Caki2 (cell line): Measurements from ENCODE around the gene ERAL1. TPM values are rescaled to one million over a fixed set of nuclear protein-coding genes. Genes with fewer than 3 reads are reported as not detected.

ENCODE experiments used
- DNase-seq: peaks from one replicate; pipeline ENCODE4 v3.0.0-alpha.2; 2015; ENCODE audit warnings: low read depth
- in situ Hi-C: cut with HindIII; loops from 2 replicates; pipeline ENCODE4 v1.10.0; 2016; ENCODE audit warnings: low sequenced_read_pairs, low pct_unique_long_range_greater_than_20kb, mixed read lengths
- total RNA-seq: library from RNA; depleted of rRNA; stranded (reverse); fragments of >200 nt; shearing (Covaris generic); gene quantifications from 2 replicates; pipeline ENCODE4 v1.2.3, GENCODE V29; 2014; ENCODE audit warnings: low replicate concordance; rRNA removed

The ERAL1 gene
- total RNA-seq, 1 experiment from 2014 or later: 53.5 TPM

DNA sequence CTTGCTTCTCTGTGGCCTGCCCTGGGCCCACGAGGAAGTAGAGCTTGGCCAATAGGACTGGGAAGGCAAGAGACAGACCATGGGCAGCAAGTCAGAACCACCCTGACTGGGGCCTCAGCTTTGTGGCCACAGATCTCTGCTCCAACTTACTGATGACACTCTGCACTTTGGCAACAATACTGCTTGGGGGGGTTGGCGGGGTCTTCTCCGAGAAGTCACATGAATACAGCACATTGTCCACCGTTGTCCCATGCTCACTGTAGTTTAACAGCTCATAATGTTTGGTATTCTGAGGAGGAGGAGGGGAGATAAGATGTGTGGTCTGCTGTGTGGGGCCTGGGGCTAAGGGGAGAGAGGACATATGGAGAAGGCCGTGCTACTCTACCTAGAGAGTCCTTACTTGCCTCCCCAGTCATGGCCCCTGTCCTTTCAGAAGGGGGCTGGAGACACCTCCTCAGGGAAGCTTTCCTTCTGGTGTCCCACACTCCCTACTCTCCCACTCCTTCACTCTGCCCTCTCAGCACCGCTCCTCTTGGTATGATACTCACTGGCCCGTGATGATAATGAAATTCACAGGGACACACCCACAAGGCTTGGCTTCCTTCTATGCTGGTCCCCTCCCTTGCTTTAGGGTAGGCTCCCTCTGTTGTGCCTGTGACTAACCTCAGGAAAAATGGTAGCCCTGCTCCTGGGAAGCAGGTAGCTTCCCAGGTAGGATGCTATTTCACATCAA is 52.1 kb downstream of the ERAL1 start:
- DNase-seq: peak; percentile 16
- in situ Hi-C loops: no loop called here

DNA sequence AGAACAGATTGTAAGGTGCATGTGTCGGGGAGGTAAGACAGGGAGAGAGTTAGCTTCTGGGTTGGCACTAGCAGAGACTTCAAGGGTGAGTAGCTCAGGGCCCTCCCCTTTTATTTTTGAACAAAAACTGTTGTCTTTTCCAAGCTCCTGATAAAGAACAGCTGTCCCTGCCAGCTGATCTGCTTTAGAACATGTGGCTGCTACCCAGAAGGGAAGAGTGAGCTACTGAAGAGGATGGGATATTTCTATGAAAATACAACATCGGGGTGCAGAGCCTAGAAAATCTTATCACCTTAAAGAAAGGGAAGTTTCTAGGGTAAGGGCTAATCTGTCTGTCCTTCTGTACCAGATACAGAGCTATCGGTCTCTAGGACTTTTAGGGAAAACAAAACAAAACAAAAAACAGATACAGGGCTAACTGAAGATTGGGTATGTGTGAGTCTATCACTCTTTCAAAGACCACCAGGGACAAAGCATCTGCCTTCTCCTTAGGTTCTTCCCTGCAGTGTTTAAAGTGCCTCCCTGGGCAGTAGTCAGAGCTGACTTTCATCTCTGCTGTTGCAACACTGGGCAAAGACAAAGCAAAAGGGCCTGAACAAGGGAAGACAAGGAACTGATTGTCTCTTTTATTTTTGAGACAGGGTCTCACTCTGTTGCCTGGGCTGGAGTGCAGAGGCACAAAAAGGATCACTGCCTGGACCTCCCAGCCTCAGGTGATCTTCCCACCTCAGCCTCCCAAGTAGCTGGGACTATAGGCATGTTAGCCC is 53.1 kb downstream of the ERAL1 start:
- in situ Hi-C loops: no loop called here
- DNase-seq: no peak

DNA sequence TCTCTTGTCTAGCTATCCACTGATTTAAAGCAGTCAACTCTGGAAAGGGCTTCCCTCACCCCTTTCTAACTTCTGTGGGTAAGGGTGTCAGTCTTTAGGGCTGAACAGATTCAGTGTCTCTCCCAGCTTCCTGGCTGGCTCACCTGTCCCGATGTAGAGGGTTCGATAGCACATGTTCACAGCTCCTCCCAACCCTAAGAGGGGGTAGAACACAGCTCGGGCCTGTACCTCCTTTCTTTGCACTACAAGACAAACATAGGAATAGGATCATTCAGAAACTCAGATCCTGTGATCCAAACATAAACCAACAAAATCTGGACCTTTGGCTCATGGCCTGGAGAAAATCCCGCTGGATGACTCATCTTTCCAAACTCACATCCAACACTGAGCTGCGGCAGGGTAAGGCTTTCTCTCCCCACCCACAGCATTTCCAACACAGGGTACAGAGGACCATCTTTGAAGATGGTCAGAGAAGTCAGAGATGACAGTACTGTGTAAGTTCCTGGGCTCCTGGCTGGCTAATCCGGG is 53.9 kb downstream of the ERAL1 start:
- in situ Hi-C loops: no loop called here
- no peak for DNase-seq

DNA sequence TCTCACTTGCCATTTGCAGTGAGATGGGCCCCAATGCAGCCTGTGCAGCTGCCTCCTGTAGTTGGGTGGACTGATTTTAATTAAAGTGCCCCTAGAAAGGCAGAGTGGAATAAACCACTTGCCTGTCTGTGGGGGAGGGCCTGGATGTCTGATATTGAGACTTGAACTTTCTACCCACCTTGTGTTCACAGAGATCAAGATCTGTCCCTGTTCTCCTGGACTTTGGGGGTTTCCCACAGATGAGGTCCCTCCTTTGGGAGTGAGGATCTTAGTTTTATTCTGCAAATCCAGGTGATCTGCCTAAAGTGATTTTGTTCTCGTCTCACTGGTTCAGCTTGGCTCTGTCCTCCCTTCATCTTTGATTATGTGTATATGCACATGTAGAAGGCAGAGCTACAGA is 55.7 kb downstream of the ERAL1 start:
- in situ Hi-C loops: no loop called here
- DNase-seq: no peak

Other genes starting within 250 kb of the ERAL1 start
- gene RSKR, start 240.8 kb upstream of the ERAL1 start, total RNA-seq: 0.70 and 3.2 TPM in 2 replicates
- 62.0 and 73.6 TPM in 2 replicates for gene BLTP2, start 209.9 kb upstream of the ERAL1 start, total RNA-seq
- 70.4 and 79.9 TPM in 2 replicates for gene SDF2, start 193.1 kb upstream of the ERAL1 start, total RNA-seq
- 12.6 and 16.8 TPM in 2 replicates for gene SUPT6H, start 192.8 kb upstream of the ERAL1 start, total RNA-seq
- 4.2 and 7.4 TPM in 2 replicates for gene PROCA1, start 143.1 kb upstream of the ERAL1 start, total RNA-seq
- 394 and 482 TPM in 2 replicates for gene RAB34, start 137.1 kb upstream of the ERAL1 start, total RNA-seq
- gene RPL23A, start 135.0 kb upstream of the ERAL1 start, total RNA-seq: 631 and 1,120 TPM in 2 replicates
- gene TLCD1, start 128.8 kb upstream of the ERAL1 start, total RNA-seq: 10.6 and 43.5 TPM in 2 replicates
- gene NEK8, start 126.2 kb upstream of the ERAL1 start, total RNA-seq: 2.2 and 3.5 TPM in 2 replicates
- 49.3 and 61.6 TPM in 2 replicates for gene TRAF4, start 111.0 kb upstream of the ERAL1 start, total RNA-seq
- 1.4 and 2.6 TPM in 2 replicates for gene FAM222B, start 12.2 kb upstream of the ERAL1 start, total RNA-seq
- gene FLOT2, start 42.7 kb downstream of the ERAL1 start, total RNA-seq: 121 and 133 TPM in 2 replicates
- gene DHRS13, start 48.1 kb downstream of the ERAL1 start, total RNA-seq: 36.2 and 50.4 TPM in 2 replicates
- gene PHF12, start 96.5 kb downstream of the ERAL1 start, total RNA-seq: 10.6 and 19.2 TPM in 2 replicates
- not detected in 2 replicates for gene SEZ6, start 151.0 kb downstream of the ERAL1 start, total RNA-seq
- gene PIPOX, start 188.1 kb downstream of the ERAL1 start, total RNA-seq: 1.6 and 10.5 TPM in 2 replicates